HG02610 (cell line): Measurements from ENCODE around the gene FIBIN.
"Not testable (repeated sequence)": the region's sequence is repeated elsewhere in the genome, so short reads cannot be mapped to it uniquely, and the experiment has no call there.

Experiments
- ATAC-seq: cut with Tn5 transposase; IDR thresholded peaks from one replicate; pipeline ENCODE4 v1.9.1; 2021; ENCODE audit warnings: mild to moderate bottlenecking, moderate library complexity; ENCODE audit not compliant: unreplicated experiment

Gene FIBIN

GRCh38 chr11:26993965-26994457, at the start of gene FIBIN:
Gene FIBIN (plus strand): TSS chr11:26994112. CDS start chr11:26994527, 415 bp downstream.
- no peak for ATAC-seq

- no peak for ATAC-seq
Observed at GRCh38 chr11:26944866-26945664, 48.8 kb upstream of the FIBIN start.

GRCh38 chr11:26946257-26946716, 47.6 kb upstream of the FIBIN start:
- no peak for ATAC-seq

GRCh38 chr11:26947379-26947844, 46.5 kb upstream of the FIBIN start:
- no peak for ATAC-seq

- ATAC-seq: no peak
Observed at GRCh38 chr11:26947904-26948639, 45.8 kb upstream of the FIBIN start.

GRCh38 chr11:26948881-26949280, 45.0 kb upstream of the FIBIN start:
- ATAC-seq: no peak

- no peak for ATAC-seq
Observed at GRCh38 chr11:26949846-26950245, 44.1 kb upstream of the FIBIN start.

GRCh38 chr11:26950260-26950719, 43.6 kb upstream of the FIBIN start:
- ATAC-seq: no peak

GRCh38 chr11:26951809-26952515, 42.0 kb upstream of the FIBIN start:
- no peak for ATAC-seq

GRCh38 chr11:26953770-26954392, 40.0 kb upstream of the FIBIN start:
- ATAC-seq: no peak

- ATAC-seq: no peak
Observed at GRCh38 chr11:26958005-26958701, 35.8 kb upstream of the FIBIN start.

- ATAC-seq: no peak
Observed at GRCh38 chr11:26958702-26959049, 35.2 kb upstream of the FIBIN start.

- no peak for ATAC-seq
Observed at GRCh38 chr11:26960281-26960680, 33.6 kb upstream of the FIBIN start.

- ATAC-seq: no peak
Observed at GRCh38 chr11:26963764-26964163, 30.1 kb upstream of the FIBIN start.

- ATAC-seq: no peak
Observed at GRCh38 chr11:26964339-26964738, 29.6 kb upstream of the FIBIN start.

- ATAC-seq: not testable (repeated sequence)
Observed at GRCh38 chr11:26964847-26965485, 28.9 kb upstream of the FIBIN start.

GRCh38 chr11:26971961-26972360, 22.0 kb upstream of the FIBIN start:
- ATAC-seq: no peak

GRCh38 chr11:26974069-26974783, 19.7 kb upstream of the FIBIN start:
- no peak for ATAC-seq

- ATAC-seq: no peak
Observed at GRCh38 chr11:26974996-26975395, 18.9 kb upstream of the FIBIN start.
